ENCODE results near the gene GALNT6. TPM values are rescaled to one million over a fixed set of nuclear protein-coding genes. Genes with fewer than 3 reads are reported as not detected.

GALNT6 gene, protein sequence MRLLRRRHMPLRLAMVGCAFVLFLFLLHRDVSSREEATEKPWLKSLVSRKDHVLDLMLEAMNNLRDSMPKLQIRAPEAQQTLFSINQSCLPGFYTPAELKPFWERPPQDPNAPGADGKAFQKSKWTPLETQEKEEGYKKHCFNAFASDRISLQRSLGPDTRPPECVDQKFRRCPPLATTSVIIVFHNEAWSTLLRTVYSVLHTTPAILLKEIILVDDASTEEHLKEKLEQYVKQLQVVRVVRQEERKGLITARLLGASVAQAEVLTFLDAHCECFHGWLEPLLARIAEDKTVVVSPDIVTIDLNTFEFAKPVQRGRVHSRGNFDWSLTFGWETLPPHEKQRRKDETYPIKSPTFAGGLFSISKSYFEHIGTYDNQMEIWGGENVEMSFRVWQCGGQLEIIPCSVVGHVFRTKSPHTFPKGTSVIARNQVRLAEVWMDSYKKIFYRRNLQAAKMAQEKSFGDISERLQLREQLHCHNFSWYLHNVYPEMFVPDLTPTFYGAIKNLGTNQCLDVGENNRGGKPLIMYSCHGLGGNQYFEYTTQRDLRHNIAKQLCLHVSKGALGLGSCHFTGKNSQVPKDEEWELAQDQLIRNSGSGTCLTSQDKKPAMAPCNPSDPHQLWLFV
- 37.9 and 52.3 TPM in 2 replicates for total RNA-seq

DNA sequence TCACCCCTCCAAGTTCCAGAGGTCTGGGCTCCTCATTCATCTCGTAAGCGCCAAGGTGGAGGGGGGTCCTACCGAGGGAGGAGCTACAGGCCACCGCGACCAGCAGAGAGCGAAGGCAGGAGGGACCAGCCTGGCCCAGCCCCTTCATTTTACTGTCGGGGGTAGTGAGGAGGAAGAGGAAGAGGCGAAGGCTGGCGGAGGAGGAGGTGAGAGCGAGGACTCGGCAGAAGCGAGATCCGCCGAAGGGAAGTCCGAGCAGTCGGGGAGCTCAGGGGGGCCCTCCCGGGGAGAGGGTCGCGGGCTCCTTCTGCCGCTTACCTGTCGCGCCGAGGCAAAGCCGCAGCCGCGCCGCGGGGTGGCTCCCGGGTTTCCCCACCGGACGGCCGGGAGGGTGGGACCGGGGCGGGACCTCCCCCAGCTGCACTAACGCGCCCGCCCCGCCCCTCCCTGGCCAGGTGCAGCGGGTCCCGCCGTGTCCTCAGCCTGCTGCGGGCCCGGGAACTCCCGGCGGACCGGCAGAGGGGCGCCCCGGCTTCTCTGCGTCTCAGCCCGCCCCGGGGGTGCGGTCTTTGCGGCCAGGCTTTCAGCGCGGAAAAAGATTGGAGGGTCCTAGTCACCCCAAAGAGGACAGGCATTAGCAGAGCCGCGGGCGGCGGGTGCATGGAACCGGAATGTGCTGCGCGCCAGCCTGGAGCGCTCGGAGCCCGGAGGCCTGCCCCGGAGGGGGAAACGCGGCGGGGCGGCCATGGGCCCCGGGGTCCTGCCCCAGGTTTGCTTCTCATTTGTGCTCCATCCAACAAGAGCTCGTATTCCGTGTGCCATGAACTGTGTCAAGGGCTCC is at the start of gene GALNT6:
GALNT6 (minus strand) TSS at position 124 of the 841 bp plus-strand sequence. CDS start 11,625 bp downstream, outside the sequence.

DNA sequence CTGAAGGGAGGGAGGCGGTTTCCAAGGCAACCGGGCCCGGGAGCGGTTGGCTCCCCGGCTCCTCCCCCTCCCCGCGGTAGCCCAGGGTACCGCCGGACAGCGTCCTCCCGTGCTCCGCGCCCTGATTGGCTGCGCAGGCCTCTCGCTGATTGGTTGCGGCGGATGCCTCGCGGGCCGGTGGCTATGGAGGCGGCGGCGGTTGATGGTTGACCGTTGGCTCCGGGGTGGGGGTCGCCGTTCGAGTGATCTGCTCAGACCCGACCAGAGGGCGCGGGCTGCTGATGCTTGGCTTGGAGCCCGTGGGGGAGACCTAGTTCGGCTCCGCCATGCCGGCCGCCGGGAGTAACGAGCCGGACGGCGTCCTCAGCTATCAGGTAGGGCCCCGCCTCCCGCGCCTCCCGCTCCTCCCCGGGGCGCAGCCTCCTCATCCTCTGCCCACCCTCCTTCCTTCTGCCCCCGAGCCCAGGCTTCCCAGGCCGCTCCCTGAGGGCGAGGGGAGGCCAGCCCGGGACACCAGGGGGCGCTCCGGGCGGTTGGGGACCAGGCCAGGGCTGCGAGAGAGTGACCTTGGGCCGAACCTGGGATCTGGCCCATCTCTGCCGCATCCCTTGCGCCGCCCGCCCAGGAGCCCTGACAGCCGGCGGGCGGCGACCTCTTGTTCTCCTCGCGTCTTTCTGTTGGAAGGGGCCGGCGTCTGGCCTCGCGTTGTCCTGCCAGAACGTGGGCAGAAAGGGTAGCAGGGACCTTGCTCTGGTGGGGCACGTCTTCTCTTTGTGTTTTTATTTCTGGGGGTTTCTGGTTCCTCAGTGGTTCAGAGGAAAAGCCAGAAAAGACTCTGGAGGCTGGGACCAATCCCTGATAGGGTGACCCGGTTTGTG is 33.7 kb upstream of the GALNT6 start, which contains the start of gene SLC4A8:
SLC4A8 (plus strand) TSS at position 170 of the 878 bp plus-strand sequence; CDS start at position 327, 157 bp downstream.

DNA sequence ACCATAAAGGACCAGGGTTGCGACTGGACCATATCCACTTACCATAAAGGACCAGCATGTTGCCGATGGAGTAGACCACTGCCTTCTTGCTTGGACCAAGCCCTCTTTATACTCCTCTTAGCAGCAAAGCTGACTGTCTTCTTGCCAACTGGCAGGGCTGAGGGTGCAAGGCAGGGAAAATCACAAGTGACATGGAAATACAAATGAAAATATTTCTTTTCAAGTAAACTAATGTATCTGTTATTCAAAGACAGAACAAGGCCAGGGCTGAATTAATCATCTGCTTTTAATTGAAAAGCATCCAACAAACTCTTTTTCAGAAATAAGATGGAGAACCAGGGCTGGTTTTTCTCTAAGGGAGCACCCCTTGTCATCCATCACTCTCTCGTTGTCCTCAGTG is 44.6 kb downstream of the GALNT6 start, which contains the start of gene CELA1:
CELA1 (minus strand) TSS at position 99 of the 400 bp plus-strand sequence; CDS start at position 58, 41 bp downstream.

DNA sequence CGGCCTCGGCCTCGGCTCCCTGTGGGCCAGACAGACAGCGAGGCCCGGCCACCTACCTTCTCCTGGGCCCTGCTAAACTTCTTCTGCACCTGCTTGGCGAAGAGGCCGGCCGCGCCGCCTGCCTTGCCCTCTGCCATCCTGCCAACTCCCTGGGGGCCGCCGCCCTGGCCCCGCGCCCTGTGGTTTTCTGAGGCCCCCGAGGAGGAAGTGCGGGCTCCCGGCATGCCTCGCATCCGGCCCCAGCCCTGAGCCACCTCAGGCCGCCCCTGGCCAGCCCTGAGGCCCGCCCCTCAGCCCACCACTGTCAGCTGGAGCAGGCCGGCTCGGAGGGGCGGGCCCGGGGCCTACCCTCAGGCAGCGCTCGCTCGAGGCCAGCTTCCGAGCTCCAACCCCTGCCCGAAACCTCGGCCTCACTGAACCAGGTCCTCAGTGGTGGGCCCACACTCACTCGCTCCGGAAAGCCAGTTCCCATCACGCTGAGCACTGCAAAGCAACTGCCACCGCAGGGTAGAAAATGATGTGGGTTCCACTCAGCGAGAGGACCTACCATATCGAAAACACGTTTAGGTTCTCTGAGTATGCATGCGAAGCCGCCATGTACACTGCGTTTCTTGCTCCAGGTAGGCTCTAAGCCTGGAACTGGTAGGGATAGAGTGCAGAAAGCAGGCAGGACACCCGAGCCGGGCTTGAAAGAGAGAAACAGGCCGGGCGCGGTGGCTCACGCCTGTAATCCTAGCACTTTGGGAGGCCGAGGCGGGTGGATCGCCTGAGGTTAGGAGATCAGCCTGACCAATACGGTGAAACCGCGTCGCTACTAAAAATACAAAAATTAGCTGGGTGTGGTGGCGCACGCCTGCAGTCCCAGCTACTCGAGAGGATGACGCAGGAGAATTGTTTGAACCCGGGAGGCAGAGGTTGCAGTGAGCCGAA is 67.0 kb downstream of the GALNT6 start, which contains the start of gene BIN2:
BIN2 (minus strand) TSS at position 209 of the 930 bp plus-strand sequence; CDS start at position 137, 72 bp downstream.

Other genes starting within 250 kb of the GALNT6 start
- 10.1 and 10.4 TPM in 2 replicates for gene TFCP2, start 218.3 kb downstream of the GALNT6 start, total RNA-seq
- 2.2 and 2.7 TPM in 2 replicates for gene POU6F1, start 173.3 kb downstream of the GALNT6 start, total RNA-seq
- gene DAZAP2, start 152.6 kb downstream of the GALNT6 start, total RNA-seq = 38.4 and 43.6 TPM in 2 replicates
- 10.2 and 13.8 TPM in 2 replicates for gene SMAGP, start 121.0 kb downstream of the GALNT6 start, total RNA-seq
- not detected in 2 replicates for gene BIN2, start 67.2 kb downstream of the GALNT6 start, total RNA-seq
- not detected in 2 replicates for gene CELA1, start 44.7 kb downstream of the GALNT6 start, total RNA-seq
- 2.6 and 7.2 TPM in 2 replicates for gene SLC4A8, start 33.4 kb upstream of the GALNT6 start, total RNA-seq
- 39.5 and 45.0 TPM in 2 replicates for gene SCN8A, start 199.8 kb upstream of the GALNT6 start, total RNA-seq

Measured in uterine smooth muscle cell (primary cell).